OCI-LY3 (cell line): Measurements from ENCODE around the gene EGFLAM.

Experiments used
- H2AFZ ChIP-seq: fragments of 200-600, 300-600 bp; shearing (Covaris generic); 2 replicates; pipeline ENCODE4 v1.6.0; 2014; ENCODE audit warnings: antibody characterized with exemption, low read depth, low read length
- H3K27ac ChIP-seq: fragments of 200-600, 300-600 bp; sonication (generic); 2 replicates; pipeline ENCODE4 v1.5.1; 2014; ENCODE audit warnings: mild to moderate bottlenecking, low read length, moderate library complexity, mixed read lengths
- H3K27me3 ChIP-seq: fragments of 200-600, 300-600 bp; sonication (generic); 2 replicates; pipeline ENCODE4 v1.6.1; 2014; ENCODE audit warnings: low read depth, low read length, mixed read lengths
- H3K36me3 ChIP-seq: fragments of 200-600, 300-600 bp; sonication (generic); replicated peaks from 2 replicates; pipeline ENCODE3; 2014; ENCODE audit warnings: low read depth, low read length, mixed read lengths
- H3K4me1 ChIP-seq: fragments of 300-600, 200-600 bp; sonication (generic); 2 replicates; pipeline ENCODE4 v1.6.1; 2014; ENCODE audit warnings: low read length, mixed read lengths
- H3K4me2 ChIP-seq: fragments of 200-600, 300-600 bp; sonication (generic); 2 replicates; pipeline ENCODE4 v1.6.1; 2014; ENCODE audit warnings: low read length, mixed read lengths
- H3K4me3 ChIP-seq: fragments of 300-600, 200-600 bp; sonication (generic); 2 replicates; pipeline ENCODE4 v1.5.1; 2014; ENCODE audit warnings: antibody characterized with exemption, mild to moderate bottlenecking, low read length, moderate library complexity
- H3K79me2 ChIP-seq: fragments of 300-600, 200-600 bp; shearing (Covaris generic); 2 replicates; pipeline ENCODE4 v1.6.1; 2014; ENCODE audit warnings: mild to moderate bottlenecking, low read length, mixed read lengths
- H3K9ac ChIP-seq: fragments of 300-600, 200-600 bp; shearing (Covaris generic); 2 replicates; pipeline ENCODE4 v1.6.0; 2014; ENCODE audit warnings: mild to moderate bottlenecking, low read length, moderate library complexity
- H3K9me3 ChIP-seq: fragments of 200-600, 300-600 bp; shearing (Covaris generic); 2 replicates; pipeline ENCODE4 v1.6.1; 2014; ENCODE audit warnings: low read length, mixed read lengths; ENCODE audit not compliant: insufficient read depth
- H4K20me1 ChIP-seq: fragments of 200-600, 300-600 bp; sonication (generic); 2 replicates; pipeline ENCODE4 v1.6.1; 2016; ENCODE audit warnings: low read length, mixed read lengths; ENCODE audit not compliant: insufficient read depth
- CTCF ChIP-seq: fragments of 200-600, 300-600 bp; sonication (generic); IDR thresholded peaks from 2 replicates; pipeline ENCODE4 v1.5.1; 2014; ENCODE audit warnings: antibody characterized with exemption, low read length, low read depth
- EZH2phosphoT487 ChIP-seq: fragments of 200-600 bp; shearing (Covaris generic); IDR thresholded peaks from 2 replicates; pipeline ENCODE4 v1.6.1; 2018; ENCODE audit warnings: antibody characterized with exemption, mixed run types, low read depth

The EGFLAM gene

DNA sequence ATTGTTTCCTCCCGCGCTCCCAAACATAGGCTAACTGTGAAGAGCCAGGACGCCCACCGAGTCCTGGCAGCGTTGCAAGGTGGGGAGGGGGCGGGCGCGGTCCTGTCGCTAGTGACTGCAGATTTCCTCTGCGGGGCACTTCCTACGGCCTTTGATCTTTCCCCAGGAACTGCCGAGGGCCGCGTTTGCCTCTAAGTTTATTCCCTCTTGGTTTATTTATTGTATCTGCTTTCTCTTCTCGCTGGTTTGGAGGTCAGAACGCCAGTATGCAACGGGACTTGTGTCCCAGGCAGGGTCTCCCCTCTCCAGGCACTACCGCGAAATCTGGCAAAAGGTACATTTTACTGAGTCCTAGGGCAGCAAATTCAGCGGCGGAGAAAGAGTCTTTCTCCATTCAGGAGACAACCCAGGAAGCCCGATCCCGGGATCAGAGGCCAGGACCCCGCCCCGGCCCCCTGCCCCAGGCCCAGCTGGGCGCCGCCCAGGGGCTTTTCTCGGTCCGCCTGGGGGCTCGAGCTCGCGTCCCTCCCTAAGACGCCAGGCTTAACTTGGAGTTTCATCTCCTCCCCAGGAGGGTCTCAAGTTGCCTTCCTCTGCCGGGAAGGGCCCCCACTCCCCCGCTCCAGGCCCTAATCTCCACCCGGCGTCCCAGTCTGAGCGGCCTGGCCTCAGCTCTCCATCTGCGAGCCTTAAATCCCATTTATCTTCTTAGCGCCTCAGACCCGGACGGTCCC lies 884 bp upstream of the EGFLAM start:
- Histone ChIP-seq H3K27ac (no peak overlapping the region), H3K9ac (no peak overlapping the region), H3K4me2 (no peak overlapping the region), H3K36me3 (no peaks in the 10 kb centered on the region), H3K79me2 (no peaks in the 10 kb centered on the region), H2AFZ (no peak overlapping the region), H3K27me3 (no peaks in the 10 kb centered on the region), H3K4me3 (no peak overlapping the region), H3K9me3 (no peaks in the 10 kb centered on the region), H4K20me1 (no peaks in the 10 kb centered on the region), H3K4me1 (no peaks in the 10 kb centered on the region)
- TF ChIP-seq EZH2phosphoT487 (no peak), CTCF (no peak)

- TF ChIP-seq EZH2phosphoT487 (no peak), CTCF (no peak)
- H3K27ac ChIP-seq, result no peak overlapping the region
- no peaks in the 10 kb centered on the region for H3K36me3 ChIP-seq
- no peaks in the 10 kb centered on the region for H3K9me3 ChIP-seq
- no peaks in the 10 kb centered on the region for H4K20me1 ChIP-seq
- no peaks in the 10 kb centered on the region for H3K27me3 ChIP-seq
- no peak overlapping the region for H3K4me2 ChIP-seq
- no peak overlapping the region for H3K4me3 ChIP-seq
- H3K4me1 ChIP-seq, result no peaks in the 10 kb centered on the region
- H3K9ac ChIP-seq, result no peak overlapping the region
- no peaks in the 10 kb centered on the region for H3K79me2 ChIP-seq
- no peak overlapping the region for H2AFZ ChIP-seq
These were observed 379 bp upstream of the EGFLAM start for GRCh38 chr5:38258042-38258318.

- TF ChIP-seq EZH2phosphoT487 (no peak), CTCF (no peak)
- Histone ChIP-seq H3K27ac (no peak overlapping the region), H3K9me3 (no peaks in the 10 kb centered on the region), H3K4me1 (no peaks in the 10 kb centered on the region), H2AFZ (no peak overlapping the region), H3K79me2 (no peaks in the 10 kb centered on the region), H3K9ac (no peak overlapping the region), H4K20me1 (no peaks in the 10 kb centered on the region), H3K4me3 (no peak overlapping the region), H3K27me3 (0 out of 2 replicates have a peak, but pooled peaks cover 4% of the 10 kb centered on the region), H3K36me3 (no peaks in the 10 kb centered on the region), H3K4me2 (no peak overlapping the region)
These were observed 876 bp downstream of the EGFLAM start for GRCh38 chr5:38259062-38259808.

DNA sequence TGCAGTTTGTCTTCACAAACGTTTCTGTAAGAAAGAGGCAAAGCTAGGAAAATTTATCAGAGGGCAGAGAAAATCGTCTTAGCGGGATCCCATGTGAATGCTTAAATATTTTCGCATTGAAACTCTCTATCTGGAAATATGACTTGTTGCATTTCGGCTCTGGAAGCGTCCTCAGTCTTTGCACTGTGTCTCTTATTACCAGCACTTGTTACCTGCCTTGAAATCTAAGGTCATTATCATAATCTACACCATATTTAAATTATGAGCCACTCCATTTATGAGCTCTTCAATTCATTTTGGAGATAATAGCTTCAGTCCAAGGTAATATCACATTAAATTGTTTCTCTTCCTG lies 1.4 kb downstream of the EGFLAM start:
- Histone ChIP-seq H3K9ac (no peak overlapping the region), H3K4me3 (no peak overlapping the region), H3K27ac (no peak overlapping the region), H4K20me1 (no peaks in the 10 kb centered on the region), H3K9me3 (no peaks in the 10 kb centered on the region), H3K4me2 (no peak overlapping the region), H3K79me2 (no peaks in the 10 kb centered on the region), H3K27me3 (0 out of 2 replicates have a peak, but pooled peaks cover 4% of the 10 kb centered on the region), H2AFZ (no peak overlapping the region), H3K4me1 (no peaks in the 10 kb centered on the region), H3K36me3 (no peaks in the 10 kb centered on the region)
- no peak for TF ChIP-seq CTCF
- no peak for TF ChIP-seq EZH2phosphoT487
